Memory B cell (primary cell): ENCODE results near the gene RGL2.

ENCODE experiments used
- ATAC-seq: fragments of 150-1000 bp; cut with Tn5 transposase; 2 replicates; pipeline ENCODE4 v1.10.0; 2021; ENCODE audit warnings: low read depth, mild to moderate bottlenecking, moderate library complexity
- DNase-seq, 2 donors: peaks; one replicate each; pipeline ENCODE4 v3.0.0; 2022; ENCODE audit warnings: low spot score in 2 of 2
- H3K27ac Mint-ChIP-seq: one replicate; pipeline ENCODE4 v1.8.0; 2022; ENCODE audit warnings: mild to moderate bottlenecking, moderate library complexity, mixed read lengths
- H3K27me3 Mint-ChIP-seq: one replicate; pipeline ENCODE4 v1.8.0; 2022; ENCODE audit warnings: mixed read lengths
- H3K36me3 Mint-ChIP-seq: one replicate; pipeline ENCODE4 v1.8.0; 2022; ENCODE audit warnings: mild to moderate bottlenecking, mixed read lengths
- H3K4me1 Mint-ChIP-seq: one replicate; pipeline ENCODE4 v1.8.0; 2022; ENCODE audit warnings: mixed read lengths
- H3K4me3 Mint-ChIP-seq: one replicate; pipeline ENCODE4 v1.8.0; 2022; ENCODE audit warnings: mild to moderate bottlenecking, moderate library complexity, mixed read lengths
- H3K9me3 Mint-ChIP-seq: one replicate; pipeline ENCODE4 v1.8.0; 2022; ENCODE audit warnings: mixed read lengths

RGL2 gene

GRCh38 chr6:33313105-33313708 is 14.5 kb upstream of the RGL2 start:
- Mint-ChIP-seq H3K27ac (peak overlapping the region; percentile 100), H3K36me3 (peaks cover 19% of the 10 kb centered on the region), H3K9me3 (no peaks in the 10 kb centered on the region), H3K4me3 (peak overlapping the region; percentile 94), H3K27me3 (no peaks in the 10 kb centered on the region), H3K4me1 (peaks cover 40% of the 10 kb centered on the region)
- ATAC-seq (peak; percentile 3), DNase-seq (peak in 1 of 2 donors; percentile 62)

GRCh38 chr6:33312361-33313104 is 13.8 kb upstream of the RGL2 start:
- peak; percentile 59 to 77 for DNase-seq
- H3K9me3 Mint-ChIP-seq: no peaks in the 10 kb centered on the region
- H3K4me1 Mint-ChIP-seq: peaks cover 41% of the 10 kb centered on the region
- no peaks in the 10 kb centered on the region for H3K27me3 Mint-ChIP-seq
- ATAC-seq: peak; percentile 40
- H3K27ac Mint-ChIP-seq: peak overlapping the region; percentile 100
- peak overlapping the region; percentile 94 for H3K4me3 Mint-ChIP-seq
- H3K36me3 Mint-ChIP-seq: peaks cover 17% of the 10 kb centered on the region

- H3K9me3 Mint-ChIP-seq: no peaks in the 10 kb centered on the region
- H3K4me1 Mint-ChIP-seq: peaks cover 30% of the 10 kb centered on the region
- no peaks in the 10 kb centered on the region for H3K27me3 Mint-ChIP-seq
- H3K36me3 Mint-ChIP-seq: peaks cover 27% of the 10 kb centered on the region
- peak overlapping the region; percentile 84 for H3K27ac Mint-ChIP-seq
- ATAC-seq: no peak
- H3K4me3 Mint-ChIP-seq: peak overlapping the region; percentile 4
- DNase-seq: no peak
These were observed 7.6 kb upstream of the RGL2 start for GRCh38 chr6:33306356-33306755.

- H3K4me1 Mint-ChIP-seq: peaks cover 28% of the 10 kb centered on the region
- ATAC-seq (no peak), DNase-seq (no peak)
- H3K36me3 Mint-ChIP-seq: peaks cover 29% of the 10 kb centered on the region
- peak overlapping the region; percentile 70 for H3K27ac Mint-ChIP-seq
- no peaks in the 10 kb centered on the region for H3K9me3 Mint-ChIP-seq
- H3K4me3 Mint-ChIP-seq: no peak overlapping the region
- H3K27me3 Mint-ChIP-seq: no peaks in the 10 kb centered on the region
These were observed 6.3 kb upstream of the RGL2 start for GRCh38 chr6:33305052-33305451.

GRCh38 chr6:33304216-33304615 is 5.5 kb upstream of the RGL2 start:
- no peak for ATAC-seq
- Mint-ChIP-seq H3K27ac (peak overlapping the region; percentile 49), H3K27me3 (no peaks in the 10 kb centered on the region), H3K36me3 (peaks cover 33% of the 10 kb centered on the region), H3K4me3 (no peak overlapping the region), H3K4me1 (peaks cover 35% of the 10 kb centered on the region), H3K9me3 (no peaks in the 10 kb centered on the region)
- no peak for DNase-seq

GRCh38 chr6:33301877-33302276 is 3.1 kb upstream of the RGL2 start:
- Mint-ChIP-seq H3K36me3 (peaks cover 31% of the 10 kb centered on the region), H3K27me3 (no peaks in the 10 kb centered on the region), H3K9me3 (no peaks in the 10 kb centered on the region), H3K27ac (peak overlapping the region; percentile 46), H3K4me1 (peaks cover 39% of the 10 kb centered on the region), H3K4me3 (no peak overlapping the region)
- ATAC-seq (no peak), DNase-seq (no peak)

- H3K27ac Mint-ChIP-seq: peak overlapping the region; percentile 99
- peak; percentile 80 to 91 for DNase-seq
- ATAC-seq: peak; percentile 81
- H3K9me3 Mint-ChIP-seq: no peaks in the 10 kb centered on the region
- H3K4me1 Mint-ChIP-seq: peaks cover 26% of the 10 kb centered on the region
- no peaks in the 10 kb centered on the region for H3K27me3 Mint-ChIP-seq
- peak overlapping the region; percentile 100 for H3K4me3 Mint-ChIP-seq
- peaks cover 23% of the 10 kb centered on the region for H3K36me3 Mint-ChIP-seq
These were observed 649 bp upstream of the RGL2 start for GRCh38 chr6:33299237-33299944.

- DNase-seq (peak; percentile 48 to 51), ATAC-seq (peak; percentile 26)
- Mint-ChIP-seq H3K36me3 (peaks cover 22% of the 10 kb centered on the region), H3K27ac (peak overlapping the region; percentile 99), H3K4me3 (peak overlapping the region; percentile 100), H3K9me3 (no peaks in the 10 kb centered on the region), H3K4me1 (peaks cover 24% of the 10 kb centered on the region), H3K27me3 (no peaks in the 10 kb centered on the region)
These were observed 578 bp downstream of the RGL2 start for GRCh38 chr6:33297956-33298772.

- Mint-ChIP-seq H3K4me3 (peak overlapping the region; percentile 100), H3K36me3 (peaks cover 27% of the 10 kb centered on the region), H3K27ac (peak overlapping the region; percentile 99), H3K27me3 (no peaks in the 10 kb centered on the region), H3K4me1 (peaks cover 24% of the 10 kb centered on the region), H3K9me3 (no peaks in the 10 kb centered on the region)
- ATAC-seq: no peak
- no peak for DNase-seq
These were observed 1.3 kb downstream of the RGL2 start for GRCh38 chr6:33297406-33297955.

GRCh38 chr6:33296797-33297405 is 1.8 kb downstream of the RGL2 start:
- Mint-ChIP-seq H3K4me3 (peak overlapping the region; percentile 100), H3K9me3 (no peaks in the 10 kb centered on the region), H3K4me1 (peaks cover 24% of the 10 kb centered on the region), H3K27ac (peak overlapping the region; percentile 99), H3K36me3 (peaks cover 28% of the 10 kb centered on the region), H3K27me3 (no peaks in the 10 kb centered on the region)
- DNase-seq (no peak), ATAC-seq (no peak)

GRCh38 chr6:33295621-33296369 is 2.9 kb downstream of the RGL2 start:
- H3K9me3 Mint-ChIP-seq: no peaks in the 10 kb centered on the region
- H3K4me1 Mint-ChIP-seq: peaks cover 24% of the 10 kb centered on the region
- H3K27ac Mint-ChIP-seq: peak overlapping the region; percentile 68
- H3K36me3 Mint-ChIP-seq: peaks cover 24% of the 10 kb centered on the region
- ATAC-seq (no peak), DNase-seq (no peak)
- no peak overlapping the region for H3K4me3 Mint-ChIP-seq
- no peaks in the 10 kb centered on the region for H3K27me3 Mint-ChIP-seq

GRCh38 chr6:33294086-33294823 is 4.5 kb downstream of the RGL2 start:
- DNase-seq (no peak), ATAC-seq (no peak)
- H3K4me1 Mint-ChIP-seq: peaks cover 28% of the 10 kb centered on the region
- peak overlapping the region; percentile 75 for H3K27ac Mint-ChIP-seq
- no peaks in the 10 kb centered on the region for H3K9me3 Mint-ChIP-seq
- H3K27me3 Mint-ChIP-seq: no peaks in the 10 kb centered on the region
- H3K36me3 Mint-ChIP-seq: peaks cover 20% of the 10 kb centered on the region
- no peak overlapping the region for H3K4me3 Mint-ChIP-seq
